MCF 10A (cell line): Measurements from ENCODE around the gene IGHMBP2. TPM values are rescaled to one million over a fixed set of nuclear protein-coding genes. Genes with fewer than 3 reads are reported as not detected.

Source experiments
- BruUV-seq: library from RNA; stranded (reverse); fragments of 400-500 nt; replicated peaks from 2 replicates; lab custom pipeline; 2021; lab: Mats Ljungman, UMichigan
- CTCF ChIA-PET: fragments of 300-600 bp; sonication (Branson Sonifier 250); formaldehyde crosslinking; extraction: SDS; loops from one replicate; lab custom pipeline; 2021; ENCODE audit warnings: antibody characterized with exemption, inconsistent platforms; lab: Yijun Ruan, JAX
- POLR2A ChIA-PET: fragments of 300-600, 350-650 bp; sonication (Branson Sonifier 250); formaldehyde crosslinking; extraction: SDS; loops from one replicate; lab custom pipeline; 2020; ENCODE audit warnings: antibody characterized with exemption, inconsistent platforms; lab: Yijun Ruan, JAX
- DNase-seq: peaks from one replicate; pipeline ENCODE4 v3.0.0-alpha.2; 2018; ENCODE audit not compliant: unreplicated experiment
- H3K27ac Mint-ChIP-seq: one replicate; pipeline ENCODE4 v1.8.0; 2022; ENCODE audit warnings: mild to moderate bottlenecking, low read depth, mixed read lengths; ENCODE audit not compliant: unreplicated experiment
- H3K27me3 Mint-ChIP-seq: one replicate; pipeline ENCODE4 v1.8.0; 2022; ENCODE audit warnings: mixed read lengths; ENCODE audit not compliant: insufficient read depth, unreplicated experiment
- H3K36me3 Mint-ChIP-seq: one replicate; pipeline ENCODE4 v1.8.0; 2022; ENCODE audit warnings: mild to moderate bottlenecking, moderate library complexity, mixed read lengths; ENCODE audit not compliant: insufficient read depth, unreplicated experiment
- H3K4me1 Mint-ChIP-seq: one replicate; pipeline ENCODE4 v1.8.0; 2022; ENCODE audit warnings: mixed read lengths; ENCODE audit not compliant: insufficient read depth, unreplicated experiment
- H3K4me3 Mint-ChIP-seq: one replicate; pipeline ENCODE4 v1.8.0; 2022; ENCODE audit warnings: mild to moderate bottlenecking, moderate library complexity, mixed read lengths; ENCODE audit not compliant: unreplicated experiment
- H3K9me3 Mint-ChIP-seq: one replicate; pipeline ENCODE4 v1.8.0; 2022; ENCODE audit warnings: mixed read lengths; ENCODE audit not compliant: unreplicated experiment
- intact Hi-C: fragments of 100-400 bp; cut with micrococcal nuclease; formaldehyde crosslinking; loops from 2 replicates; pipeline ENCODE4 v1.14.1; 2022
- total RNA-seq: library from RNA; stranded (reverse); gene quantifications from 2 replicates; pipeline ENCODE4 v1.2.3, GENCODE V29; 2022
- TF ChIP-seq, protein P1 (sequence below): fragments of 200-600 bp; IDR thresholded peaks from one replicate; pipeline ENCODE4 v1.8.0; 2022; ENCODE audit warnings: antibody characterized with exemption, mild to moderate bottlenecking; ENCODE audit not compliant: unreplicated experiment

Gene IGHMBP2
- total RNA-seq, 1 experiment from 2014 or later = 19.8 TPM

DNA sequence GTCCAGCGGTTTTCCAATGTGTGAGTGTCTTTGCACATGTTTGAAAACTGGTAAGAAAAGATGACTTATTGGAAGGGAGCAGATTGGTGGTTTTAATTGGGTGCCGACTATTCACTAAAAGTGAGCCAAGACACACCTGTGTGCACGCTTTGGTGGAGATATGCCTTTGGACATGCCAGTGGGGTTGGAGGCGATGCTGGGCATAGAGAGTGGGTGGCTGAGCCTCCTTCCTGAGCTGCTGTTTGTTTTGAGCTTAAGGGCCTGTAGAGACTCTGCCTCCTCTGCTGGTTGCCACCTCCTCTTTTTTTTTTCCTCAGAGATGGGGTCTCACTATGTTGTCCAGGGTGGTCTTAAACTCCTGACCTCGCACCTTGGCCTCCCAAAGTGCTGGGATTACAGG is 9.5 kb downstream of the IGHMBP2 start:
- TF ChIP-seq, protein P1, sequence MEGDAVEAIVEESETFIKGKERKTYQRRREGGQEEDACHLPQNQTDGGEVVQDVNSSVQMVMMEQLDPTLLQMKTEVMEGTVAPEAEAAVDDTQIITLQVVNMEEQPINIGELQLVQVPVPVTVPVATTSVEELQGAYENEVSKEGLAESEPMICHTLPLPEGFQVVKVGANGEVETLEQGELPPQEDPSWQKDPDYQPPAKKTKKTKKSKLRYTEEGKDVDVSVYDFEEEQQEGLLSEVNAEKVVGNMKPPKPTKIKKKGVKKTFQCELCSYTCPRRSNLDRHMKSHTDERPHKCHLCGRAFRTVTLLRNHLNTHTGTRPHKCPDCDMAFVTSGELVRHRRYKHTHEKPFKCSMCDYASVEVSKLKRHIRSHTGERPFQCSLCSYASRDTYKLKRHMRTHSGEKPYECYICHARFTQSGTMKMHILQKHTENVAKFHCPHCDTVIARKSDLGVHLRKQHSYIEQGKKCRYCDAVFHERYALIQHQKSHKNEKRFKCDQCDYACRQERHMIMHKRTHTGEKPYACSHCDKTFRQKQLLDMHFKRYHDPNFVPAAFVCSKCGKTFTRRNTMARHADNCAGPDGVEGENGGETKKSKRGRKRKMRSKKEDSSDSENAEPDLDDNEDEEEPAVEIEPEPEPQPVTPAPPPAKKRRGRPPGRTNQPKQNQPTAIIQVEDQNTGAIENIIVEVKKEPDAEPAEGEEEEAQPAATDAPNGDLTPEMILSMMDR = no peak
- H3K9me3 Mint-ChIP-seq = no peaks in the 10 kb centered on the region
- intact Hi-C loops = no loop called here
- no peaks in the 10 kb centered on the region for H3K4me1 Mint-ChIP-seq
- no peak overlapping the region for H3K4me3 Mint-ChIP-seq
- no peaks in the 10 kb centered on the region for H3K27me3 Mint-ChIP-seq
- H3K36me3 Mint-ChIP-seq = peaks cover 97% of the 10 kb centered on the region
- no TSS peak for BruUV-seq
- H3K27ac Mint-ChIP-seq = no peak overlapping the region
- POLR2A ChIA-PET = interaction anchor here (0.6 to 1.2 kb wide), 2 partner anchors 9 to 13 kb away, joined by 3 to 11 read pairs; partner anchors contain the start of genes IGHMBP2 and MRPL21
- CTCF ChIA-PET = interaction anchor here (0.6 to 0.9 kb wide), 3 partner anchors 26 to 282 kb away, joined by 3 to 4 read pairs (median 4); no protein-coding TSS in a partner anchor
- no peak for DNase-seq

DNA sequence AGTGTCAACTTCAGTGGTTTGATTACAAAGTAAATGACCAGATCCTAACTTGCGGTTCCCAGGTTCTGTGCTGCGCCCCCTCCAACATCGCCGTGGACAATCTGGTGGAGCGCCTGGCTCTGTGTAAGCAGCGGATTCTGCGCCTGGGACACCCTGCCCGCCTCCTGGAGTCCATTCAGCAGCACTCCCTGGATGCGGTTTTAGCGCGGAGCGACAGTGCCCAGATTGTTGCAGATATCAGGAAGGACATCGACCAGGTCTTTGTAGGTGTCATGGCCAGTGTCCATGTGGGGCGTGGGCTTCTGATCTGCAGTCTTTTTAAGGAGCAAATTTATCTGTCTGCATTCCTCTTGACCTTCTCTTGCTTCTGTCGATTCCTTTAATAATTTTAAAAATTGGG is 11.1 kb downstream of the IGHMBP2 start:
- H3K9me3 Mint-ChIP-seq = no peaks in the 10 kb centered on the region
- H3K4me3 Mint-ChIP-seq = no peak overlapping the region
- no peak for DNase-seq
- BruUV-seq = no TSS peak
- TF ChIP-seq, protein P1 = no peak
- no peaks in the 10 kb centered on the region for H3K27me3 Mint-ChIP-seq
- CTCF ChIA-PET = no interaction called here
- H3K4me1 Mint-ChIP-seq = no peaks in the 10 kb centered on the region
- intact Hi-C loops = no loop called here
- POLR2A ChIA-PET = no interaction called here
- H3K36me3 Mint-ChIP-seq = peaks cover 97% of the 10 kb centered on the region
- H3K27ac Mint-ChIP-seq = no peak overlapping the region

DNA sequence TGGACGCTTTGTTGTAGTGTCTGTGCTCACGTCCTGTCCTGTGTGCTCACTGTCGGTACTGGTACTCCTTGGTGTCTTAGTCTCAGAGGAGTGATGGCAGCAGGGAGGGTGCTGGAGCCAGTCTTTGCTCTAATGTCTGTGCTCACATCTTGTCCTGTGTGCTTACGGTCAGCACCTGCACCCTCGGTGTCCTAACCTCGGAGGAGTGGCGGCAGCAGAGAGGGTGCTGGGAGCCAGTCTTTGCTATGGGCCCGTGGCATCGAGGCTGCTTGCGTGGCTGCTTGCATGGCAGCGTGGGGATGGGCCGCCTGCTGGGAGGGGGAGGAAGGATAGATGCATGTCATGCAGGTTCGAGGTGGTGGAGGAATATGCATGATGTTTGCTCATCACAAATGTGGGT is 12.7 kb downstream of the IGHMBP2 start:
- Mint-ChIP-seq H3K27ac (no peak overlapping the region), H3K36me3 (peaks cover 97% of the 10 kb centered on the region), H3K27me3 (no peaks in the 10 kb centered on the region), H3K4me1 (no peaks in the 10 kb centered on the region), H3K4me3 (no peak overlapping the region), H3K9me3 (no peaks in the 10 kb centered on the region)
- CTCF ChIA-PET = no interaction called here
- BruUV-seq = no TSS peak
- intact Hi-C loops = no loop called here
- DNase-seq = no peak
- POLR2A ChIA-PET = interaction anchor here (1.2 kb wide), 1 partner anchor 12 kb away, joined by 3 read pairs; the partner anchor contains the start of gene IGHMBP2
- TF ChIP-seq, protein P1 = no peak

DNA sequence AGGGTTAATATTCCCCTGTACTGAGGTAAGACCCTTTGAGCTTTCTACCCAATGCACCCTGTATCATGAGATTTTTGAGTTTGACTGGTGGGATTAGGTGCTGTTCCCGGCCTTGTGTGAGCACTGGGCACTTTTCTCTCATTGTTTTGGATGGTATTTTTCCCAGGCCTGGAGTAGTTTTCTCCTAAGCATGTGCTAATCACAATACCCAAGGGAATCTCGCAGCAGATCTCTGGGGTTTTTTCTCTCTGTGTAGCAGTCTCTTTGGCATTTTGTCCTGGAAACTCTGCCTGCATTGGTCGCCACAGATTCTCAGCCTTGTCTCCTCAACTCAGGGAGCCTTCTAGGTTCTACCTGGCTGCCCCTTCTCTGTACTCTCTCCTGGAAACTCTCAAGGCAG is 19.9 kb downstream of the IGHMBP2 start:
- H3K27ac Mint-ChIP-seq = peak overlapping the region; percentile 64
- POLR2A ChIA-PET = no interaction called here
- H3K27me3 Mint-ChIP-seq = no peaks in the 10 kb centered on the region
- peaks cover 85% of the 10 kb centered on the region for H3K36me3 Mint-ChIP-seq
- intact Hi-C loops = no loop called here
- TF ChIP-seq, protein P1 = no peak
- H3K4me1 Mint-ChIP-seq = no peaks in the 10 kb centered on the region
- CTCF ChIA-PET = no interaction called here
- no TSS peak for BruUV-seq
- H3K9me3 Mint-ChIP-seq = peaks cover 9% of the 10 kb centered on the region
- no peak overlapping the region for H3K4me3 Mint-ChIP-seq
- DNase-seq = no peak
